ENCODE data around the gene RALBP1. TPM values are rescaled to one million over a fixed set of nuclear protein-coding genes. Genes with fewer than 3 reads are reported as not detected.
A peak's percentile ranks its signal among the peaks of the same experiment; 100 is the strongest.

Gene RALBP1
- total and polyA plus RNA-seq, 2 of the 8 experiments (the other 6 are each of a cell fraction or from before 2014, with no cell fraction given): 40.3 to 67.8 TPM

- Histone ChIP-seq H3K9ac (replicated peaks in 1 of 4; ENCODE audit: extremely low read depth in 1 of 4, low read depth in 3 of 4, low read length in 3 of 4) (no peak overlapping the region), H3K79me2 (ENCODE audit: control insufficient read depth in 1 of 2, insufficient read depth in 2 of 2, low read length in 2 of 2) (no peaks in the 10 kb centered on the region), H2BK15ac (ENCODE audit: low read length) (no peak overlapping the region), H4K8ac (ENCODE audit: extremely low read depth, insufficient read depth, low read length) (no peak overlapping the region), H3K23ac (ENCODE audit: insufficient read length) (no peak overlapping the region), H3K4me2 (ENCODE audit: insufficient read depth in 1 of 2, low read depth in 2 of 2, low read length in 2 of 2) (no peak overlapping the region), H3K18ac (ENCODE audit: extremely low read depth, low read length) (no peak overlapping the region), H2BK5ac (ENCODE audit: low read depth, low read length) (no peak overlapping the region), H3K56ac (replicated peaks; ENCODE audit: insufficient read length, low read depth, low read length) (no peak overlapping the region), H4K20me1 (replicated peaks in 1 of 2; ENCODE audit: control insufficient read depth in 1 of 2, insufficient read depth in 2 of 2, low read length in 2 of 2) (no peaks in the 10 kb centered on the region), H3K4ac (replicated peaks; ENCODE audit: insufficient read length, low read depth, low read length) (no peak overlapping the region), H3K79me1 (ENCODE audit: low read depth, low read length) (no peaks in the 10 kb centered on the region), H3K9me3 (ENCODE audit: insufficient read depth in 2 of 2, low read depth in 1 of 2, low read length in 1 of 2) (peaks cover 2 to 6% of the 10 kb centered on the region in 2 experiments; a peak in 2 of 4 replicates), H2BK20ac (ENCODE audit: low read length) (no peak overlapping the region), H3K4me3 (ENCODE audit: extremely low read depth in 1 of 4, insufficient read depth in 2 of 4, low read depth in 3 of 4, low read length in 4 of 4) (no peak overlapping the region), H3K27ac (ENCODE audit: low read depth, low read length) (no peak overlapping the region), H4K91ac (replicated peaks; ENCODE audit: insufficient read length, low read length) (no peak overlapping the region), H3K4me1 (replicated peaks in 1 of 4; ENCODE audit: control insufficient read depth in 3 of 4, insufficient read depth in 4 of 4, low read length in 3 of 4) (no peaks in the 10 kb centered on the region), H3K23me2 (ENCODE audit: low read depth, low read length) (no peaks in the 10 kb centered on the region; the same call in 1 of the 2 replicates), H3K27me3 (replicated peaks in 1 of 4; ENCODE audit: control insufficient read depth in 3 of 4, extremely low read depth in 1 of 4, insufficient read depth in 3 of 4, low read length in 3 of 4) (no peaks in the 10 kb centered on the region), H2AK5ac (ENCODE audit: low read depth, low read length) (no peak overlapping the region), H2BK12ac (ENCODE audit: low read depth, low read length) (no peak overlapping the region), H4K5ac (ENCODE audit: insufficient read length, low read depth, low read length) (no peak overlapping the region), H3K14ac (ENCODE audit: insufficient read length) (no peak overlapping the region), H2AFZ (ENCODE audit: low read length) (no peak overlapping the region), H3K36me3 (ENCODE audit: control insufficient read depth in 2 of 4, insufficient read depth in 4 of 4, low read length in 3 of 4) (no peaks in the 10 kb centered on the region), H2BK120ac (replicated peaks; ENCODE audit: low read depth, low read length) (no peak overlapping the region)
- TF ChIP-seq RNF2 (IDR thresholded peaks at IDR 0.05; ENCODE audit: borderline replicate concordance, low read depth, low read length, missing control alignments, poor library complexity, severe bottlenecking) (no peak), SIRT6 (IDR thresholded peaks at IDR 0.05; ENCODE audit: low read length) (no peak), KDM5A (IDR thresholded peaks at IDR 0.05; ENCODE audit: low read length) (no peak), HDAC6 (IDR thresholded peaks at IDR 0.05; ENCODE audit: low read depth, low read length) (no peak), SIX5 (IDR thresholded peaks at IDR 0.05; ENCODE audit: low read depth, low read length) (no peak), SUZ12 (IDR thresholded peaks at IDR 0.05; ENCODE audit: low read length) (no peak), HDAC2 (IDR thresholded peaks at IDR 0.05; ENCODE audit: borderline replicate concordance in 1 of 2, low read depth in 2 of 2, low read length in 2 of 2) (no peak), CHD1 (IDR thresholded peaks at IDR 0.05; ENCODE audit: low read depth, low read length) (no peak)
- ChIA-PET POLR2A (ENCODE audit: partially characterized antibody) (interaction anchor here (1.1 kb wide), 1 partner anchor 9 kb away, joined by 3 read pairs; no protein-coding TSS in a partner anchor), CTCF (ENCODE audit: partially characterized antibody) (interaction anchor here (1.0 kb wide), 1 partner anchor 15 kb away, joined by 3 read pairs; no protein-coding TSS in a partner anchor)
- peak in 1 of 2 experiments; percentile 26 for DNase-seq (ENCODE audit: low read depth in 1 of 2, low spot score in 2 of 2)
- WGBS, 2 experiments (ENCODE audit: extremely low coverage in 1 of 2, insufficient coverage in 1 of 2, insufficient read length in 1 of 2, insufficient replicate concordance in 2 of 2, low coverage in 1 of 2, low lambda C conversion rate in 2 of 2, missing lambda C conversion rate in 1 of 2): 93% methylated on average over 7 of the region's 7 CpGs; no CpG with 5 or more reads in 1 of the 2 experiments
- FAIRE-seq: no peak
These were observed 48.6 kb upstream of the RALBP1 start for GRCh38 chr18:9426753-9427152.

Measured in H1 (cell line).